AG04449 (cell line): Measurements from ENCODE around the gene HERPUD1.

ENCODE experiments used
- CTCF ChIA-PET: fragments of 350-600 bp; formaldehyde crosslinking; extraction: SDS; loops from one replicate; lab custom pipeline; 2021; ENCODE audit warnings: antibody characterized with exemption; lab: Yijun Ruan, JAX
- POLR2A ChIA-PET: fragments of 400-600, 350-600 bp; formaldehyde crosslinking; extraction: SDS; loops from one replicate; lab custom pipeline; 2020; ENCODE audit warnings: antibody characterized with exemption, inconsistent platforms; lab: Yijun Ruan, JAX
- DNase-seq: peaks from one replicate; pipeline ENCODE4 v3.0.0-alpha.2; 2010; ENCODE audit warnings: low read depth, low spot score
- H3K4me3 ChIP-seq: 2 replicates; pipeline ENCODE4 v1.5.1; 2011; ENCODE audit warnings: low read depth, mild to moderate bottlenecking, control low read depth, low read length
- TF ChIP-seq, protein P1 (sequence below): IDR thresholded peaks from one replicate; pipeline ENCODE4 v1.5.1; 2011; ENCODE audit warnings: mild to moderate bottlenecking, moderate library complexity, low read length, control low read depth, inconsistent platforms; ENCODE audit not compliant: insufficient read depth; ENCODE audit errors: missing control alignments

The HERPUD1 gene

DNA sequence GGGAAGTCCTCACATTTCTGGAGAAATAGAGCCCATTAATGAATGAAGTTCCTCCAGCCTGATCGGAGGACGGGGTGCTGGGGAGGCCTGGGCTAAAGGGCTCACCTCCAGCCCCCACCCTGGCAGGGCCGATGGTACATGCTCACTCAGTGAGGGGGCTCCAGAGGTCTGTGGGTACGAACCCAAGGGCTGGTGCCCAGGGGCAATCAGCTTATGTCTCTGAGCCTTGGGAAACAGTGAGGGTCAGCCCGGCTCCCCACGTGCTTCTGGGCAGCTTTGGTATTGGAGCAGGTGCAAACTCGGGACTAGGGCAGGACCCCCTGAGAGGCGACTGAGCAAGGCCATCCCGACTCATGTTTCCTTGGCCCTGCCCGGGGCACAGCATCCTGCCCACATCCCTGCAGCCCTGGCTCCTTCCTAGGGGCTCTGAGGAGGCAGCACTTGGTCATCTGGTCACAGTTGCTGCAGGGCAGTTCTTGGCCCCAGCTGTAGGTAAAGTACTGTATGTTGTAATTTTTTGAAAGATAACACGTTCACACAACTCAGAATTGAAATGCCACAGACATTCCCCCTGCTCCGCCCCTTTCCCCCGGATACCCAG, 28.8 kb downstream of the HERPUD1 start:
- TF ChIP-seq, protein P1, sequence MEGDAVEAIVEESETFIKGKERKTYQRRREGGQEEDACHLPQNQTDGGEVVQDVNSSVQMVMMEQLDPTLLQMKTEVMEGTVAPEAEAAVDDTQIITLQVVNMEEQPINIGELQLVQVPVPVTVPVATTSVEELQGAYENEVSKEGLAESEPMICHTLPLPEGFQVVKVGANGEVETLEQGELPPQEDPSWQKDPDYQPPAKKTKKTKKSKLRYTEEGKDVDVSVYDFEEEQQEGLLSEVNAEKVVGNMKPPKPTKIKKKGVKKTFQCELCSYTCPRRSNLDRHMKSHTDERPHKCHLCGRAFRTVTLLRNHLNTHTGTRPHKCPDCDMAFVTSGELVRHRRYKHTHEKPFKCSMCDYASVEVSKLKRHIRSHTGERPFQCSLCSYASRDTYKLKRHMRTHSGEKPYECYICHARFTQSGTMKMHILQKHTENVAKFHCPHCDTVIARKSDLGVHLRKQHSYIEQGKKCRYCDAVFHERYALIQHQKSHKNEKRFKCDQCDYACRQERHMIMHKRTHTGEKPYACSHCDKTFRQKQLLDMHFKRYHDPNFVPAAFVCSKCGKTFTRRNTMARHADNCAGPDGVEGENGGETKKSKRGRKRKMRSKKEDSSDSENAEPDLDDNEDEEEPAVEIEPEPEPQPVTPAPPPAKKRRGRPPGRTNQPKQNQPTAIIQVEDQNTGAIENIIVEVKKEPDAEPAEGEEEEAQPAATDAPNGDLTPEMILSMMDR = no peak

DNA sequence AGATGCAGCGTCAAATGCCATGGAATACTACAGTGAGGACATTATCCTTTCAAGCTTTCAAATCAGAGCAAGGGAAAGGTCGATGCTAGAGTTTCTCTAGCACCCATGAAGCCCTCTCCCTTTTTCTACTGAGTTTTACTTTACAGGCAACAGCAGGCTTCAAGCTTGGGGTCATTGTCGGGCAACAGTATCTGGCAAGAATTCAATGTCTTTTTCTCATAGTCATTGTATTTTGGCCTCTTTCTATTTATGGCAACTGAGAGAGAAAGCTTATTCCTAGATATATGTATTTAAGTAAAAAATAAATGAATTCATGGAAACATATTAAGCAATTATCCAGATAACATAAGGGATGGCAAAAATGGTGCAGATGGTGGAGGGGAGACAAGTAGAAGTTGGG, 29.4 kb downstream of the HERPUD1 start:
- POLR2A ChIA-PET = interaction anchor here (0.8 kb wide), 1 partner anchor 16 kb away, joined by 4 read pairs; no protein-coding TSS in a partner anchor
- CTCF ChIA-PET = interaction anchor here (1.0 to 5.3 kb wide), 5 partner anchors 9 to 128 kb away, joined by 3 to 49 read pairs (median 4); no protein-coding TSS in a partner anchor
- DNase-seq = no peak
- no peak overlapping the region for H3K4me3 ChIP-seq
- TF ChIP-seq, protein P1 = no peak

More for the DNA sequence above, 28.8 kb downstream of the HERPUD1 start:
- ChIA-PET CTCF (interaction anchor here (1.0 to 5.3 kb wide), 2 partner anchors 8 to 127 kb away, joined by 3 to 49 read pairs; no protein-coding TSS in a partner anchor), POLR2A (interaction anchor here (0.8 kb wide), 1 partner anchor 17 kb away, joined by 4 read pairs; no protein-coding TSS in a partner anchor)
- H3K4me3 ChIP-seq = no peak overlapping the region
- DNase-seq = no peak

DNA sequence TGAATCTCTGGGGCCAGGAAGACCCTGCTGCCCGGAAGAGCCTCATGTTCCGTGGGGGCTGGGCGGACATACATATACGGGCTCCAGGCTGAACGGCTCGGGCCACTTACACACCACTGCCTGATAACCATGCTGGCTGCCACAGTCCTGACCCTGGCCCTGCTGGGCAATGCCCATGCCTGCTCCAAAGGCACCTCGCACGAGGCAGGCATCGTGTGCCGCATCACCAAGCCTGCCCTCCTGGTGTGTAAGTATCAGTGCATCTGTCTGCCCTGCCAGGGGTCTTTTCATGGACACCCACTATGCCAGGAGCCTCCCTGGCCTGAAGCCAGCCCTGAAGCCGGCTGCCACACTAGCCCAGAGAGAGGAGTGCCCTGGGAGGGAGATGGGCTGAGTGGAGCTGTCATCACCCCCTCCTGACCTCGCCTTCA, 29.9 kb downstream of the HERPUD1 start, which contains the start of gene CETP:
TSS of gene CETP (plus strand) at position 100 of the 431 bp plus-strand sequence. CDS start at position 130, 30 bp downstream.
- POLR2A ChIA-PET = interaction anchor here (0.8 kb wide), 1 partner anchor 16 kb away, joined by 4 read pairs; no protein-coding TSS in a partner anchor
- no peak for DNase-seq
- TF ChIP-seq, protein P1 = no peak
- CTCF ChIA-PET = interaction anchor here (1.0 to 5.3 kb wide), 6 partner anchors 9 to 128 kb away, joined by 3 to 49 read pairs (median 16); no protein-coding TSS in a partner anchor
- no peak within 1 kb of the TSS for H3K4me3 ChIP-seq

DNA sequence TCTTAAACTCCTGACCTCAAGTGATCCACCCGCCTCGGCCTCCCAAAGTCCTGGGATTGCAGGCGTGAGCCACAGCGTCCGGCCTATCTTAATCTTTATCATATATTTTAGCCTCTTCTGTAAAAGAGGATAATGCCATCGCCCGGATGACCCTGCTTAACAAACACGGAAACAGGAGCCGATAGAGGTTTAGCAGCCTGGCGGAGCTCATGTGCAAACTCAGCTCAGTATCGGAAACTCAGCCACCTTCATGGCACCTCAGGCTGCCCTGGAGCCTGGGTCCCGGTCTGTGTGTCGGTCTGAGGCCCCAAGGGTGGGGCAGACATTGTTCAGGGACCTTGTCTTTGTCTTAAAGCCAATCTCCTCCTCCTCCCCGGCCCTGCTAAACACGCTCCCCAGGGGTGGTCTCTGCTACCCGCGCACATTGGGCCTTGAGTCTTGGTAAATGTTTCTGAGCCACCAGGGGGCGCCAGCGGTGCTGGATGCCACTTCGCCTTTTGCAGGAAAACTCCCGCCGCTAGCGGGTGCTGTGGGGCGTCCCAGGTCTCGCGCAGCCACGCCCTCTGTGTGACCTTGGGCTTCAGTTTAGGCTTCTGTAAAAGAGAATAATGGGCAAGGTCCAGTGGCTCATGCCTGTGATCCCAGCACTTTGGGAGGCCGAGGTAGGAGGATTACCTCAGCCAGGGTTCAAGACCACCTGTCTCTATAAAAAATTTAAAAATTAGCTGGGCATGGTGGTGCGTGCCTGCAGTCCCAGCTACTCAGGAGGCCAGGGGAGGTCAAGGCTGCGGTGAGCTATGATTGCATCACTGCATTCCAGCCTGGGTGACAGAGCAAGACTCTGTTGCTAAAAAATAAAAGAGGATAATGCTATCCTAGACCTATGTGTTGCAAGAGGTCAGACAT, 32.6 kb downstream of the HERPUD1 start:
- no peak overlapping the region for H3K4me3 ChIP-seq

DNA sequence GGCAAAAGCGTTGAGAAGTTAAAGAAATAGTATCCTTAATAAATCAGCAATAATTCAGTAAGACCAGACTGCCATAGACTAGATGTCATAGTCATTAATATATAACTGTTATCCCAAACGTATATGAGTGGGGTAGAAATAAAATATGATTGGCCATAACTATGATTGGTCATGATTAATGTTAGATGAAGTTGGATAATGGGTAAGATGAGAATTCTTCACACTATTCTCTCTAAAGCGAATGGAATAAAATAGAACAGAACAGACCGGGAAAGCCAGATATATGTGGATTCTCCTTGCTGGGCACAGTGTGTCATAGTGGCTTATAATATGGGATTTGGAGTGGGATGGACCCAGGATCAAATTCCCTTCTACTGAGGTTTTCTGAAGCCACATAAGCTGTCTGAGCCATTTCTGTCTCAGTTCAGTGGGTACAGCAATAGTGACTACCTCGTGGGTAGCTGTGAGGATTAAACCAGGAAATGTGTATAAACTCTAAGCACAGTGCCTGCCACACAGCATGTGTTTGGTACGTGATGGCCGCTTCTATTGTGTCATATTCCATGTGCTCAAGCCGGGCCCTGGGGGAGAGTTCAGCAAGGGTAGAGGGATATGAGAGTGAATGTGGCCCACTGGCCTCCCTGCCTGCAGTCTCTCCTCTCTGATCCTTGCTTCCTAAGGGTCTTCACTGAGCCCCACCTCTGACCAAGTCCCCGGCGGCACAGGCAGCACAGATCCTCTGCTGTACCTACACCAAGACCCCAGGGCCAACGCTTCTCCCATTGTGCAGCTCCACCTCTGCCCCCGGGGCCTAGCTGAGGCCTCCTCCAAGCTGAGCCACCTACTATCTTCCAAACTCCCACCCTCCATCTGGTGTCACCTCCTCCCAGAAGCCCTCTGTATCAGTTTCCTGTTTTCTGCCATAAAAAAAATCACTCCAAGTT, 33.5 kb downstream of the HERPUD1 start:
- TF ChIP-seq, protein P1 = no peak
- H3K4me3 ChIP-seq = no peak overlapping the region
- DNase-seq = no peak
- ChIA-PET POLR2A (interaction anchor here (1.3 kb wide), 1 partner anchor 15 kb away, joined by 5 read pairs; no protein-coding TSS in a partner anchor), CTCF (interaction anchor here (0.8 to 5.3 kb wide), 13 partner anchors 8 to 173 kb away, joined by 3 to 49 read pairs (median 3); partner anchors contain the start of gene CPNE2)

More for the DNA sequence above, 32.6 kb downstream of the HERPUD1 start:
- DNase-seq = peak; percentile 36
- POLR2A ChIA-PET = no interaction called here
- TF ChIP-seq, protein P1 = peak; percentile 76
- CTCF ChIA-PET = interaction anchor here (0.7 to 5.3 kb wide), 15 partner anchors 8 to 202 kb away, joined by 3 to 49 read pairs (median 3); no protein-coding TSS in a partner anchor
